ENCODE measurements around the gene CLDN16.

CLDN16 gene

GRCh38 chr3:190401963-190402362 is 14.0 kb downstream of the CLDN16 start:
- Histone ChIP-seq H3K9me3 (ENCODE audit: control insufficient read depth in 2 of 2, low read length in 2 of 2) (no peaks in the 10 kb centered on the region), H3K9ac (ENCODE audit: low read depth in 1 of 2, low read length in 2 of 2) (no peak overlapping the region), H3K4me1 (ENCODE audit: control insufficient read depth in 2 of 2, insufficient read depth in 2 of 2, low read length in 2 of 2) (no peaks in the 10 kb centered on the region), H3K27ac (ENCODE audit: low read depth in 2 of 2, low read length in 2 of 2) (no peak overlapping the region), H3K4me3 (ENCODE audit: low read length in 2 of 2) (no peak overlapping the region), H3K27me3 (ENCODE audit: control insufficient read depth in 2 of 2, insufficient read depth in 2 of 2, low read length in 2 of 2) (no peaks in the 10 kb centered on the region), H3K36me3 (ENCODE audit: control insufficient read depth in 2 of 2, insufficient read depth in 2 of 2, low read length in 2 of 2) (no peaks in the 10 kb centered on the region)

- Histone ChIP-seq H3K27ac (ENCODE audit: low read depth in 2 of 2, low read length in 2 of 2) (no peak overlapping the region), H3K9me3 (ENCODE audit: control insufficient read depth in 2 of 2, low read length in 2 of 2) (no peaks in the 10 kb centered on the region), H3K36me3 (ENCODE audit: control insufficient read depth in 2 of 2, insufficient read depth in 2 of 2, low read length in 2 of 2) (no peaks in the 10 kb centered on the region), H3K9ac (ENCODE audit: low read depth in 1 of 2, low read length in 2 of 2) (no peak overlapping the region), H3K4me3 (ENCODE audit: low read length in 2 of 2) (no peak overlapping the region), H3K4me1 (ENCODE audit: control insufficient read depth in 2 of 2, insufficient read depth in 2 of 2, low read length in 2 of 2) (no peaks in the 10 kb centered on the region), H3K27me3 (ENCODE audit: control insufficient read depth in 2 of 2, insufficient read depth in 2 of 2, low read length in 2 of 2) (no peaks in the 10 kb centered on the region)
Observed at GRCh38 chr3:190404715-190405114, 16.8 kb downstream of the CLDN16 start.

GRCh38 chr3:190414297-190414696 is 26.3 kb downstream of the CLDN16 start:
- no peaks in the 10 kb centered on the region for H3K27me3 ChIP-seq (ENCODE audit: control insufficient read depth in 2 of 2, insufficient read depth in 2 of 2, low read length in 2 of 2)
- no peak overlapping the region for H3K27ac ChIP-seq (ENCODE audit: low read depth in 2 of 2, low read length in 2 of 2)
- H3K36me3 ChIP-seq (ENCODE audit: control insufficient read depth in 2 of 2, insufficient read depth in 2 of 2, low read length in 2 of 2): no peaks in the 10 kb centered on the region
- H3K4me3 ChIP-seq (ENCODE audit: low read length in 2 of 2): no peak overlapping the region
- no peaks in the 10 kb centered on the region for H3K9me3 ChIP-seq (ENCODE audit: control insufficient read depth in 2 of 2, low read length in 2 of 2)
- H3K4me1 ChIP-seq (ENCODE audit: control insufficient read depth in 2 of 2, insufficient read depth in 2 of 2, low read length in 2 of 2): no peaks in the 10 kb centered on the region
- H3K9ac ChIP-seq (ENCODE audit: low read depth in 1 of 2, low read length in 2 of 2): no peak overlapping the region

- no peak overlapping the region for H3K4me3 ChIP-seq (ENCODE audit: low read length in 2 of 2)
- no peaks in the 10 kb centered on the region for H3K36me3 ChIP-seq (ENCODE audit: control insufficient read depth in 2 of 2, insufficient read depth in 2 of 2, low read length in 2 of 2)
- no peaks in the 10 kb centered on the region for H3K9me3 ChIP-seq (ENCODE audit: control insufficient read depth in 2 of 2, low read length in 2 of 2)
- H3K27me3 ChIP-seq (ENCODE audit: control insufficient read depth in 2 of 2, insufficient read depth in 2 of 2, low read length in 2 of 2): no peaks in the 10 kb centered on the region
- no peaks in the 10 kb centered on the region for H3K4me1 ChIP-seq (ENCODE audit: control insufficient read depth in 2 of 2, insufficient read depth in 2 of 2, low read length in 2 of 2)
- no peak overlapping the region for H3K9ac ChIP-seq (ENCODE audit: low read depth in 1 of 2, low read length in 2 of 2)
- H3K27ac ChIP-seq (ENCODE audit: low read depth in 2 of 2, low read length in 2 of 2): no peak overlapping the region
Observed at GRCh38 chr3:190424108-190424477, 36.1 kb downstream of the CLDN16 start.

- Histone ChIP-seq H3K27me3 (ENCODE audit: control insufficient read depth in 2 of 2, insufficient read depth in 2 of 2, low read length in 2 of 2) (no peaks in the 10 kb centered on the region), H3K9ac (ENCODE audit: low read depth in 1 of 2, low read length in 2 of 2) (no peak overlapping the region), H3K9me3 (ENCODE audit: control insufficient read depth in 2 of 2, low read length in 2 of 2) (no peaks in the 10 kb centered on the region), H3K36me3 (ENCODE audit: control insufficient read depth in 2 of 2, insufficient read depth in 2 of 2, low read length in 2 of 2) (no peaks in the 10 kb centered on the region), H3K4me1 (ENCODE audit: control insufficient read depth in 2 of 2, insufficient read depth in 2 of 2, low read length in 2 of 2) (no peaks in the 10 kb centered on the region), H3K4me3 (ENCODE audit: low read length in 2 of 2) (no peak overlapping the region), H3K27ac (ENCODE audit: low read depth in 2 of 2, low read length in 2 of 2) (no peak overlapping the region)
Observed at GRCh38 chr3:190424478-190425439, 36.8 kb downstream of the CLDN16 start.

DNA sequence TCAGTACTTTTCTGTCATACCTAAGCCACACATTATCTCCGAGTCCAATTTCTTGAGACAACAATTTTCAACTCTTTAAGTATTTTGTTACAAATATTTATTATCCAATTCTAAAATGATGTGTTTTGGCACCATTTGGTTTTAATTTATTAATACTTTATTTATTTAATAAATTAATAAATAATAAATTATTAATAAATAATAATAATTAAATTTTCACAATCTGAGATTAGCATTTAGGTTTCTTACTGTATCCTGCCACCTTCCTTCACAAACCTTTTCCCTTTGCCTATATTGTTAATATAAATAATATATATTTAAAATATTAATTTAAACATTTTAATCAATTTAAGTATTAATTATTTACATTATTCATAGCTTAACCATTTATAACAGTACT is 37.9 kb downstream of the CLDN16 start:
- no peaks in the 10 kb centered on the region for H3K4me1 ChIP-seq (ENCODE audit: control insufficient read depth in 2 of 2, insufficient read depth in 2 of 2, low read length in 2 of 2)
- H3K4me3 ChIP-seq (ENCODE audit: low read length in 2 of 2): no peak overlapping the region
- no peak overlapping the region for H3K27ac ChIP-seq (ENCODE audit: low read depth in 2 of 2, low read length in 2 of 2)
- no peaks in the 10 kb centered on the region for H3K9me3 ChIP-seq (ENCODE audit: control insufficient read depth in 2 of 2, low read length in 2 of 2)
- no peaks in the 10 kb centered on the region for H3K36me3 ChIP-seq (ENCODE audit: control insufficient read depth in 2 of 2, insufficient read depth in 2 of 2, low read length in 2 of 2)
- H3K9ac ChIP-seq (ENCODE audit: low read depth in 1 of 2, low read length in 2 of 2): no peak overlapping the region
- no peaks in the 10 kb centered on the region for H3K27me3 ChIP-seq (ENCODE audit: control insufficient read depth in 2 of 2, insufficient read depth in 2 of 2, low read length in 2 of 2)

- no peaks in the 10 kb centered on the region for H3K9me3 ChIP-seq (ENCODE audit: control insufficient read depth in 2 of 2, low read length in 2 of 2)
- H3K27ac ChIP-seq (ENCODE audit: low read depth in 2 of 2, low read length in 2 of 2): no peak overlapping the region
- H3K9ac ChIP-seq (ENCODE audit: low read depth in 1 of 2, low read length in 2 of 2): no peak overlapping the region
- no peaks in the 10 kb centered on the region for H3K27me3 ChIP-seq (ENCODE audit: control insufficient read depth in 2 of 2, insufficient read depth in 2 of 2, low read length in 2 of 2)
- no peaks in the 10 kb centered on the region for H3K36me3 ChIP-seq (ENCODE audit: control insufficient read depth in 2 of 2, insufficient read depth in 2 of 2, low read length in 2 of 2)
- H3K4me3 ChIP-seq (ENCODE audit: low read length in 2 of 2): no peak overlapping the region
- no peaks in the 10 kb centered on the region for H3K4me1 ChIP-seq (ENCODE audit: control insufficient read depth in 2 of 2, insufficient read depth in 2 of 2, low read length in 2 of 2)
Observed at GRCh38 chr3:190426806-190427507, 39.0 kb downstream of the CLDN16 start.

GRCh38 chr3:190429681-190430080 is 41.7 kb downstream of the CLDN16 start:
- H3K9ac ChIP-seq (ENCODE audit: low read depth in 1 of 2, low read length in 2 of 2): no peak overlapping the region
- H3K27ac ChIP-seq (ENCODE audit: low read depth in 2 of 2, low read length in 2 of 2): no peak overlapping the region
- no peaks in the 10 kb centered on the region for H3K36me3 ChIP-seq (ENCODE audit: control insufficient read depth in 2 of 2, insufficient read depth in 2 of 2, low read length in 2 of 2)
- no peaks in the 10 kb centered on the region for H3K27me3 ChIP-seq (ENCODE audit: control insufficient read depth in 2 of 2, insufficient read depth in 2 of 2, low read length in 2 of 2)
- H3K9me3 ChIP-seq (ENCODE audit: control insufficient read depth in 2 of 2, low read length in 2 of 2): no peaks in the 10 kb centered on the region
- H3K4me1 ChIP-seq (ENCODE audit: control insufficient read depth in 2 of 2, insufficient read depth in 2 of 2, low read length in 2 of 2): no peaks in the 10 kb centered on the region
- no peak overlapping the region for H3K4me3 ChIP-seq (ENCODE audit: low read length in 2 of 2)

- no peak overlapping the region for H3K4me3 ChIP-seq (ENCODE audit: low read length in 2 of 2)
- no peaks in the 10 kb centered on the region for H3K4me1 ChIP-seq (ENCODE audit: control insufficient read depth in 2 of 2, insufficient read depth in 2 of 2, low read length in 2 of 2)
- H3K27me3 ChIP-seq (ENCODE audit: control insufficient read depth in 2 of 2, insufficient read depth in 2 of 2, low read length in 2 of 2): no peaks in the 10 kb centered on the region
Observed at GRCh38 chr3:190430906-190431305, 42.9 kb downstream of the CLDN16 start.

GRCh38 chr3:190432216-190432615 is 44.3 kb downstream of the CLDN16 start:
- H3K9me3 ChIP-seq (ENCODE audit: control insufficient read depth in 2 of 2, low read length in 2 of 2): no peaks in the 10 kb centered on the region
- no peak overlapping the region for H3K4me3 ChIP-seq (ENCODE audit: low read length in 2 of 2)
- no peaks in the 10 kb centered on the region for H3K4me1 ChIP-seq (ENCODE audit: control insufficient read depth in 2 of 2, insufficient read depth in 2 of 2, low read length in 2 of 2)
- H3K27ac ChIP-seq (ENCODE audit: low read depth in 2 of 2, low read length in 2 of 2): no peak overlapping the region
- no peaks in the 10 kb centered on the region for H3K36me3 ChIP-seq (ENCODE audit: control insufficient read depth in 2 of 2, insufficient read depth in 2 of 2, low read length in 2 of 2)
- H3K27me3 ChIP-seq (ENCODE audit: control insufficient read depth in 2 of 2, insufficient read depth in 2 of 2, low read length in 2 of 2): no peaks in the 10 kb centered on the region
- no peak overlapping the region for H3K9ac ChIP-seq (ENCODE audit: low read depth in 1 of 2, low read length in 2 of 2)

More at GRCh38 chr3:190430906-190431305, 42.9 kb downstream of the CLDN16 start:
- Histone ChIP-seq H3K36me3 (ENCODE audit: control insufficient read depth in 2 of 2, insufficient read depth in 2 of 2, low read length in 2 of 2) (no peaks in the 10 kb centered on the region), H3K9ac (ENCODE audit: low read depth in 1 of 2, low read length in 2 of 2) (no peak overlapping the region), H3K27ac (ENCODE audit: low read depth in 2 of 2, low read length in 2 of 2) (no peak overlapping the region), H3K9me3 (ENCODE audit: control insufficient read depth in 2 of 2, low read length in 2 of 2) (no peaks in the 10 kb centered on the region)
